Stimulated activated CD4-positive, alpha-beta T cell treated with anti-CD3 and anti-CD28 coated beads, Interleukin-12 subunit alpha, Interleukin-12 subunit beta, amount 100 ng/mL, for 48 hours (primary cell): ENCODE results near the gene SECISBP2.

ENCODE experiments used
- DNase-seq, 3 donors: peaks; one replicate each; pipeline ENCODE4 v3.0.0-alpha.2; 2020; ENCODE audit warnings: low read depth in 2 of 3, low spot score in 1 of 3

The SECISBP2 gene

GRCh38 chr9:89345476-89345875 is 27.2 kb downstream of the SECISBP2 start:
- no peak for DNase-seq

GRCh38 chr9:89346696-89347095 is 28.4 kb downstream of the SECISBP2 start:
- DNase-seq, result no peak

DNA sequence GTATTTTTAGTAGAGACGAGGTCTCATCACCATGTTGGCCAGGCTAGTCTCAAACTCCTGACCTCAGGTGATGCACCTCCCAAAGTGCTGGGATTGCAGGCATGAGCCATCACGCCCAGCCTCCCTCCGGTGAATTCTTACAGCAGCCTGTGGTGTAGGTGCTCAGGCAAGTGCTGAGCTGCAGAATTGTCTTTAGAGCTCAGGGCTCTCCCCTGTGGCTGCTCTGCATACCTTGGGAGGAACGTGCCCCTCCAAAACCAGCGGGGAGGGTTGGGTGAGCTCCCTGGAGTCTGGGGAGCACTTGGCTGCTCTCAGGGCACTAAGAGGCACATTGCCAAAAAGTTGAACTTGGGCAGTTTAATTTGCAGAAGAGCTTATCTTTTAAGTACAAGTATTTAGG is 29.4 kb downstream of the SECISBP2 start:
- no peak for DNase-seq

DNA sequence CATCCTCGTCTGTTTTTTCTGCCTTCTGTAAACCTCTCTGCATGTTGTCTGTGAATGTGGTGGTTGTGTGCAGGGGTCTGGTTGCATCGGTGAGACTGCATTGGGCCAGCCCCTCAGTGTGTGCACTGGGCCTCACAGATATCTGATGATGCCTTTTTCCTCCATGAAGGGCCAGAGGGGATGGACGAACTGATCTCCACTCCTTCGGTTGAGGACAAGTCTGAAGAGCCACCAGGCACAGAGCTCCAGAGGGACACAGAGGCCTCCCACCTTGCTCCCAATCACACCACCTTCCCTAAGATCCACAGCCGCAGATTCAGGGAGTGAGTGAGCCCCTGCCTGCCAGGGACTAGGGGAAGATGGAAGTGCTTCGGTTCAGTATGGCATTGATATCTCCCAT is 31.3 kb downstream of the SECISBP2 start:
- no peak for DNase-seq

DNA sequence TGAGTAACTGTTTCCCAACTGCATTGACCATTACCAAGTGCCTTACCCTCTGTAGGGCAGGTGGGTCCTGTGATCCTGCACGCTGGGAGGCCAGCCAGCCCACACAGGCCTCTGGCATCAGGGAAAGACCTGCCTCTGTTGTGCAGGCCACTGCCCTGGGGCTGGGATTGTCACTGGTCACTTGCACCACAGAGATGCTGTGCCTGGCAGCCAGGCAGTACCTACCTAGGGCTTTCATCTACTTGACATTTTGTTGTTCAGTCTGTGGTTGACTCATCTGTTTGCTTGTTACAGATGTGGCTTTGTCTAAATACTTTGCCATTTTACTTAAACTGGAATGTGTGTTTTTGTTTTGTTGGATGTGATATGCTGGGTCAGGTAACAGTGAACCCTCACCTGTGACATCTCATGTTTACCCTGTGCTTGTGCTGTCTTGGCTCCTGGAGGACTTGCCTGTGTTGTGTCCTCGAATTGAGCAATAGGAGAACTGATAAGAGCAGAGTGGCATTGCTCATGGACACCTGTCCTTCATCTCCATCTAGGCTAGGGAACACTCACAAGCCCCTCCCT is 32.8 kb downstream of the SECISBP2 start:
- DNase-seq, result no peak

DNA sequence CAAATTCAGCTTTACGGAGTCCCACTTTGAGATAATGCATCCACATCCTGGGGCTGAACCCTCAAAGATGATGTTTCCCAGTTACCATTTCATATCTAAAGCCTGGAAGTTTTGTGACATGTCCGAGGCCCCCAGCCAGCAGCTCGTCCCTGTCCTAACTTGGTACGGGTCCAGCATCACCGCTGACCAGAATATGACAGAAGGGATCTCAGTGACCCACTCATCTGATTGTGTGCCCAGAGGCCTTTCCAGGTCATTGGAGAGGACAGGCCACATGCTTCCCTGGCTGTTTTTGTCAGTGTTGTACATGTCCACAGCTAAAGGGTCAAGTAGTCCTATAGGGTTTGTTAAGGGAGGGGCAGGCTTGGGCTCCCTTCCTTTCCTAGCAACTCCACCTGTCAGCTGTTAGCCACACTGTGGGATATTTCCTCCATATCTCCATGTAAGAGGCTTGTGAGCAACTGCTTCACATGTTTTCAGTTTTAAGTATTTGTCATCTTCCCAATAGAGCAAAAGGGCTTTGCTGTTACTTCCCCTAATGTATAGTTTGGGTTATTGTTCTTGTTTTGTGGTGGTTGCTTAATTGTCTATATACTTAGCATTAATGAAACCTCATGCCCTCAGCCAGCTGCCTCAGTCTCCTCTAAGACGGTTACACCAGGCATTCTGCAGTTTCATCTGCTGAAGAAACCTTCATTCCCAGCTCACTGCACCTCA is 33.4 kb downstream of the SECISBP2 start:
- no peak for DNase-seq

DNA sequence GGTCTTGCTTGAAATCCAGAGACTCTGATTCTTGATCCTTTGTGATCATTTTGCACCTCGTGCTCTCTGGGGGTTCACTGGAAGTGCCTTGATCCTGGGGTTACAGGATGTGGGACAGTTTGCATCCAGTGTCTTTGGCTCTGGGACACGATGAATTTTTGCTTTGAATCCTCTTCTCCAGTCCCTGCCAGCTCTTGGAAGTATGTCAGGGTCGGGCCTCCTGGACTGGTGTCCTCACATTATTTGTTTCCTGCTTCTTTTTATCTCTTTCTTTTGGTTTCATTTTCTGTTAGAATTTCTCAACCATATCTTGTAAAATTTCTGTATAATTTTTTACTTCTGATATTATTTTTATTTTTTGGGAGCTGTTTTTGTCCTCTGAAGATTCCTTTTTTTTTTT is 34.2 kb downstream of the SECISBP2 start:
- no peak for DNase-seq

DNA sequence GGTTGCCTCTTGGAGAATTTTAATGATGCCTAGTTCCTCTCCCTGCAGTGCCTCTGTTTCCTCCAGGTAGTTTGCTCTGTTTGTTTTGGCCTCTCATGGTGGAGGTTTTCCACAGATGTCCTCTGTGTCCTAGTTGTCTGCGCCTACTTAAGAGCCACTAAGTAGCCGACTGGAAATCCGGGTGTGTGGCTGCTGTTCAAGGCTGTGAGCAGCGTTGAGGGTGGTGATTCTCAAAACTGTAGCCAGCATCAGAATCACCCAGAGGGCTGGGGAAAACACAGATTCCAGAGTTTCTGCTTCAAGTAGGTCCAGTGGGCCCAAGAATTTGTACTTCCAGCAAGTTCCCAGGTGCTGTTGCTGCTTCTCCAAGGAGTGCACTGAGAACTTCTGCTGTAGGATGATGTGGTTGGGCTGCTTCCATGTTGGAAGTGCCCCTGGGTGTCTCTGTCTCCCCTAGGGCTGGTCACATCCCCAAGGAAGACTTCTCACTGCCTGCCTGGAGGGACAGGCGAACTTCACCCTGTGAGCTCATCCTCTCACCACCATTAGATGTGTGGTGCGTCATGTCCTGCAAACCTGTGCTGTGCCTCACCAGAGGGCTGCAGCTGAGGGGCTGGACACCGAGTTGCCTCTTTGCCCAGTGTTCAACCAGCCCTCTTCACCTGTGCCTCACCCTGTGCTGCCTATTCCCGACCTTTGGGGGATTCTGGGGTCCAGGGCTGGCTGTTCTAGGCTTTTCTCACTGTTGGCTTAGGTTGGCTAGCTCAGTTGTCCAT is 34.8 kb downstream of the SECISBP2 start:
- no peak for DNase-seq

DNA sequence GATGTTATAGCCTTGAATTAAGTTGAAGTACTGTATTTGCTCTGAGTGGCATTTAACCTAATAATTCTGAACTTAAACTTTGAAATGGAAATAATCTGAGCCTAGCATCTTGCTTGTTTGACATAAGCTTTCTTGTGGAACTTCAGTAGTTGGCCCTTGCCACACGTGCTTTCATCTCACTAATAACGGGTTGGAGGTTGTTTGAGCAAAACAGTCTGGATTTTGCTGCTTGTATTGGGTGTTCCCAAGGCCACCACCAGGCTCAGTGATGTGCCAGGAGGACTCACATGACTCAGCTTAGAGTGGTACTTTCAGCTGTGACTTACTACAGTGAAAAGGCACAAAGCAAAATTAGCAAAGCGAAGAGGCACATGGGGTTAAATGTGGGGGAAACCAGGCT is 35.7 kb downstream of the SECISBP2 start:
- no peak for DNase-seq

DNA sequence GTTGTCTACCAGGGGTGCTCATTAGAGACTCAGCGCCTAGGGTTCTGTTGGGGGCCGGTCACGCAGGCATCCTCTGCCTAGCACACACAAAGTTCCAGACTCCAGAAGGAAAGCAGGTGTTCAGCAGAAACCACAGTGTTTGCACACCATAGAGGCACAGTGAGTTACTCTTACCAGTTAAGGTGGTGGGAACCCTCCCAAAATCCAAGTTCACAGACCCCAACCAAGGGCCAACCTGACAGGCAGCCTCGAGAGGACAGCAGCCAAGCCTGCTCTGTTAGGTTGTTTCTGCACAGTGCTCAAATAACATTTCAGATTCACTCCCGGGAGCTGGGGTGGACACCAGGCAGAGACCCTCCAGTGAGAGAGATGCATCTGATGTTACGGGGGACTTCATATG is 36.2 kb downstream of the SECISBP2 start:
- DNase-seq, result no peak

DNA sequence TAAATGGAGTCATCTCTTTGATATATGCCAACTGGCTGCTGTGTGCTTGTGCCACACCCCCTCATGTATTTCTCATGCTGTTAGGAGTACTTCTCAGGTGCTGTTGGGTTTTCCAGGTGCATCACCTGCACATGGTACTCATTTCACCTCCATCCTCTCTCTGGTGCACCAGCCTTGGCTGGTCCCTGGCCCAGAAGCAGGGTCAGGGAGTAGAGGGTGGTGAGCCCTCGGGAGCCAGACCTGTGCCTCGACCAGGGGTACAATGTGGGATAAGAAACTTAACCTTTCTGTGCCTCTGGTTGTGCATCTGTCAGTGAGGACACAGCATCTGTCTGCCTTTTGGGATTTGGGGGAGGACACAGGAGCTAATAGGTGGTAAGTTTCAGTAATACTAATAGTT is 38.5 kb downstream of the SECISBP2 start:
- DNase-seq, result no peak

DNA sequence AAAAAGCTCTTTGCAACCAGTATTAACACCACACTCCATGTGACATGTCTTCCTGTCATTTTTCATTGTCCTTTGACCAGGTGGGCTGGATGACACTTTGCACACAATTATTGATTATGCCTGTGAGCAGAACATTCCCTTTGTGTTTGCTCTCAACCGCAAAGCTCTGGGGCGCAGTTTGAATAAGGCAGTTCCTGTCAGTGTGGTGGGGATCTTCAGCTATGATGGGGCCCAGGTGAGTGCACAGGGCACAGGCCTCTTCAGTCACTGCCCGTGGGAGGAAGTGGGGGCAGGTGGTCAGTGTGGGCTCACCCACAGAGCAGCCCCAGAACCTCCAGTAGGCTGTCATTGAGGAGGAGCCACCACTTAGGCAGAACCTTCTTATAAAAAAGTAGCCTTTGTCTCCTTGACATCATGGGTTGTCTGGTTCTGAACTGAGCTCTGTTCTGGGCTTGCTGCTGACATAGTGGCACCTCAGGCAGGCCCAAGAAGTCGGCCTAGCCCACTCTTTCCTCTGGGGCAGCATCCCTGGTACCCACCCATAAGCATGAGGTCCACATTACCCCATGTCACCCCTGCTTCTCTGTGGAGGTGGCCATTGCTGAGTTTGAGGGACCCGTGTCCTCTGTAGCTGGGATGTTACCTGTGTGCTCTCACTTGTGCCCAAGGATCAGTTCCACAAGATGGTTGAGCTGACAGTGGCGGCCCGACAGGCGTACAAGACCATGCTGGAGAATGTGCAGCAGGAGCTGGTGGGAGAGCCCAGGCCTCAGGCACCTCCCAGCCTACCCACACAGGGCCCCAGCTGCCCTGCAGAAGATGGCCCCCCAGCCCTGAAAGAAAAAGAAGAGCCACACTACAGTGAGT is 39.3 kb downstream of the SECISBP2 start:
- no peak for DNase-seq

GRCh38 chr9:89358376-89358916 is 40.1 kb downstream of the SECISBP2 start:
- DNase-seq, result no peak

GRCh38 chr9:89358985-89359384 is 40.7 kb downstream of the SECISBP2 start:
- no peak for DNase-seq

- DNase-seq, result no peak
Measured at GRCh38 chr9:89359751-89360261, 41.5 kb downstream of the SECISBP2 start.

- DNase-seq, result no peak
Measured at GRCh38 chr9:89360465-89360864, 42.2 kb downstream of the SECISBP2 start.

- DNase-seq, result no peak
Measured at GRCh38 chr9:89361031-89361430, 42.7 kb downstream of the SECISBP2 start.

DNA sequence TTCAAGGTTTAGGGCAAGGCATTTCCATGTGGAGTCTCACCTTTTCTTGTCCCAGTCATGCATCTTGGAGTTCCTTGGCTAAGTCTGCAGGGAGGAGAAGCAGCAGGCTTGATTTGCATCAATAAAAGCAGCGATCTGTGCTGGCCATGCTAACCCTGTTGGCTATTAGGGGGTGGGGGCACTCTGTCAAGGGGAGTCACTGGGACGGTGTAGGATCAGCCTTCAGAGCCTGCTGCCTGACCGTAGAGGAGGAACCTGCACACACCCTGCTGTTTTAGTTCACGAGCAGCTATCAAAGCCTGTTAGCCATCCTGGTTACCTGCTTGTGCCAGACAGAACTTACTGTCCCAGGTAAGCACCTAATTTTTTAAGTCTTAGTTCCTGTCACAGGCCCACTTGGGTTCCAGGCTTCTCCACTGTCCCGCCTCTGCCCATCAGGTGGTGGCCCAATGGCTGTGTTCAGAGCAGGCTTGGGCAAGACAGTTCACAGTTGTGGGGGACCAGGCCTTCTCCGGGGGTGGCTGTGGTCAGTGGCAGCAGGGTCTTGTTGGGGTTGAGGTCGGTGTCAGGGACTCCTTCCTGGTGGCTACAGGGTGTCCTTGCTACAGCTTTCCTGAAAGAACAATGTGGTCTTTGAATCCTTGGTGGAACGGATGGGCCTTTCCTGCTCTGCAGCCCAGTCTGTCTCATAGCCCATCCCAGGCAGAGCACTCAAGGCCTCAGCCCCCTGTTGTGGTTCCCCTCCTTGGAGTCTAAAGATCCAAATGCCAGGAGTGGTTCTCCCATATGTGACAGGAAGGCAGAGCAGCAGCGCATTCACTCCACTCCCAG is 43.7 kb downstream of the SECISBP2 start:
- no peak for DNase-seq

DNA sequence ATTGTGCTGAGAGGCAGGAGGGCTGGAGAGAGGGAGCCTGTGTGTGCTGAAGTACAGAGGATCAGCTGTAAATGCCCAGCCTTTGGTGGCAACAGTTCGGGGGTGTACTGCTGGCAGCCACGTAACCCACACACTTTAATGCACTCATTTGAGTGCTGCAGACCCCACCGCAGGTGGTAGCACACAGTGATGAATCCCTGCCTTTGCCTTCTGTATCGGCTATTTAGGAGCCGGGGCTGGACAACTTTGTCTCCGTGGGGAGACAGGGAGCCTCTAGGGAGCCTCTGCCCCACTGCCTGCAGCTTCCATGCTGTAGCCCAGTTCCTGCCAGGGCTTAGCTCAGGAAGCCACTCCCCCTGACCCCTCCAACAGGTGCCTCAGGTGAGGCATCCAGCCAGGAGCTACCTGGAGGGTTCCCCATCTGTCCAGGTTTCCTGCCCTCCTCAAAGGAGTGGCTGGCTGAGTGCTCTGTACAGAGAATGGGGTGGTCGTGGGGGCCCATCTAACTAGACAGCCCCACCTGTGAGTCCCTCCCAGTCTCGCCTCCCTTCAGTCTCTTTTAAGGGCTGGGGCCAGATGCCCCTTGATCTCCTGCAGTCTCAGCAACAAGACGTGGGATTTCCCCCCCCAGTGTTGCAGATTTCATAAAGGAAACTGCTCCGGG is 44.5 kb downstream of the SECISBP2 start:
- no peak for DNase-seq

DNA sequence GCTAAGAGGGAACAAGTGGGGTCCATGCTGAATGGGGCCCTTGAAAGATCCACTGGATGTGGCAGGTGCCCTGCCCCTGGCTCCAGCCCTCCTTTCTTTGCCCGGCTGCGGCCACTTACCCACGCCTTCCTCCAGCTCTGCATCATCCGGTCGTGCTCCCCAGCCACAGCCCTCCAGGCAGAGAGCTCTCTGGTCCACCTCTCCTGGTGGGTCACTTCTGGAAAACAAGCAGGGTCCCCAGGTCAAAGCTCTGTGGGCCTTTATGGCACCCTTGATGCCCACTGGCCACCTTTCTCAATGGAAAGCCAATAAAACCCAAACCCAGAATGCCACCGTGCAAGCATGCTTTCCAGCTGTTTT is 45.0 kb downstream of the SECISBP2 start:
- no peak for DNase-seq
